ENCODE data around the gene TMCC3.

GRCh38 chr12:94544355-94544754 lies 106.0 kb downstream of the TMCC3 start:
- TF ChIP-seq CTCF (conservative IDR thresholded peaks at IDR 0.05; ENCODE audit: low read length) (no peak), EZH2phosphoT487 (IDR thresholded peaks at IDR 0.05; ENCODE audit: borderline replicate concordance, low read depth, low read length) (no peak)

Measured in OCI-LY7 (cell line).